CD4-positive, alpha-beta T cell treated with Interleukin-12 subunit alpha and Interleukin-12 subunit beta, for 1 hour (primary cell): ENCODE results near the gene ATP6V0A4.
"Not testable (repeated sequence)": the region's sequence is repeated elsewhere in the genome, so short reads cannot be mapped to it uniquely, and the experiment has no call there.

ENCODE experiments used
- DNase-seq: peaks from one replicate; pipeline ENCODE4 v3.0.0-alpha.2; 2020

ATP6V0A4 gene

GRCh38 chr7:138801256-138801655, 3.3 kb upstream of the ATP6V0A4 start:
- no peak for DNase-seq

GRCh38 chr7:138799336-138800000, 1.5 kb upstream of the ATP6V0A4 start:
- no peak for DNase-seq

- DNase-seq: no peak
Measured at GRCh38 chr7:138798836-138799235, 840 bp upstream of the ATP6V0A4 start.

- not testable (repeated sequence) for DNase-seq
Measured at GRCh38 chr7:138797046-138797445, 950 bp downstream of the ATP6V0A4 start.

- DNase-seq: no peak
Measured at GRCh38 chr7:138796038-138796615, 1.9 kb downstream of the ATP6V0A4 start.

GRCh38 chr7:138785587-138786437, 12.2 kb downstream of the ATP6V0A4 start:
- DNase-seq: no peak

GRCh38 chr7:138784692-138785091, 13.3 kb downstream of the ATP6V0A4 start:
- DNase-seq: no peak

GRCh38 chr7:138781004-138781403, 17.0 kb downstream of the ATP6V0A4 start:
- DNase-seq: no peak

GRCh38 chr7:138776166-138776833, 21.7 kb downstream of the ATP6V0A4 start:
- DNase-seq: no peak

GRCh38 chr7:138773817-138774216, 24.2 kb downstream of the ATP6V0A4 start:
- DNase-seq: no peak

- DNase-seq: no peak
Measured at GRCh38 chr7:138773176-138773575, 24.8 kb downstream of the ATP6V0A4 start.

GRCh38 chr7:138770904-138771303, 27.1 kb downstream of the ATP6V0A4 start:
- no peak for DNase-seq

- no peak for DNase-seq
Measured at GRCh38 chr7:138768241-138768640, 29.8 kb downstream of the ATP6V0A4 start.

- DNase-seq: no peak
Measured at GRCh38 chr7:138756591-138757242, 41.3 kb downstream of the ATP6V0A4 start.

GRCh38 chr7:138755842-138756590, 42.0 kb downstream of the ATP6V0A4 start:
- DNase-seq: no peak

- no peak for DNase-seq
Measured at GRCh38 chr7:138755331-138755747, 42.7 kb downstream of the ATP6V0A4 start.

- peak; percentile 53 for DNase-seq
Measured at GRCh38 chr7:138753610-138754009, 44.4 kb downstream of the ATP6V0A4 start.

- DNase-seq: no peak
Measured at GRCh38 chr7:138753150-138753518, 44.9 kb downstream of the ATP6V0A4 start.

- peak; percentile 94 for DNase-seq
Measured at GRCh38 chr7:138752518-138753149, 45.4 kb downstream of the ATP6V0A4 start.

GRCh38 chr7:138750901-138751464, 47.0 kb downstream of the ATP6V0A4 start:
- DNase-seq: no peak

GRCh38 chr7:138750473-138750872, 47.5 kb downstream of the ATP6V0A4 start:
- no peak for DNase-seq
